K562 (cell line): Measurements from ENCODE around the gene GABRB2. TPM values are rescaled to one million over a fixed set of nuclear protein-coding genes. Genes with fewer than 3 reads are reported as not detected.

Experiments
- ATAC-seq: fragments of 200-7000 bp; cut with Tn5 transposase; 3 replicates; pipeline ENCODE4 v1.9.1; 2020; ENCODE audit warnings: moderate library complexity
- BruUV-seq: library from RNA; stranded (reverse); fragments of 400-500 nt; replicated peaks from 2 replicates; lab custom pipeline; 2021; lab: Mats Ljungman, UMichigan
- CTCF ChIA-PET: fragments of 300-600 bp; formaldehyde crosslinking; extraction: SDS; loops from one replicate; lab custom pipeline; 2021; ENCODE audit warnings: low intra/inter-chr PET ratio; lab: Yijun Ruan, JAX
- POLR2A ChIA-PET: fragments of 300-600, 350-650 bp; sonication (Branson Sonifier 250); formaldehyde crosslinking; extraction: SDS; loops from one replicate; lab custom pipeline; 2021; ENCODE audit warnings: antibody characterized with exemption, inconsistent platforms; lab: Yijun Ruan, JAX
- DNase-seq, 4 experiments: peaks; one replicate each; pipeline versions ENCODE4 v3.0.0 to v3.0.0-alpha.2; 2011 to 2018; ENCODE audit warnings: low spot score in 3 of 4, mixed read lengths in 3 of 4; ENCODE audit errors: extremely low read depth in 1 of 4
- FAIRE-seq: peaks from 2 replicates; lab custom pipeline; 2011; peaks lifted over from hg19 to GRCh38; lab: Jason Lieb, UNC
- H2AFZ ChIP-seq: 2 replicates; pipeline ENCODE4 v1.6.0; 2011; ENCODE audit warnings: low read depth, low read length, control low read depth, inconsistent platforms
- H3K27ac ChIP-seq: fragments of 200-600 bp; 3 replicates; pipeline ENCODE4 v1.8.0; 2011; ENCODE audit warnings: low read depth, mild to moderate bottlenecking, control low read depth, inconsistent platforms, low read length, moderate library complexity, mixed read lengths; ENCODE audit errors: extremely low read depth
- H3K27me3 ChIP-seq, 2 experiments: fragments of 300-600 bp in 1 of 2; 2 replicates in 1 of 2; 3 replicates in 1 of 2; pipeline versions ENCODE4 v1.6.0 to v1.8.0; 2011; ENCODE audit warnings: inconsistent platforms in 2 of 2, low read length in 2 of 2, mild to moderate bottlenecking in 1 of 2, mixed read lengths in 1 of 2, moderate library complexity in 1 of 2; ENCODE audit not compliant: control insufficient read depth in 2 of 2, insufficient read depth in 2 of 2
- H3K36me3 ChIP-seq: fragments of 300-600 bp; 3 replicates; pipeline ENCODE4 v1.8.0; 2011; ENCODE audit warnings: mild to moderate bottlenecking, low read length, inconsistent platforms; ENCODE audit not compliant: control insufficient read depth, insufficient read depth
- H3K4me1 ChIP-seq, 2 experiments: fragments of 200-600 bp in 1 of 2; replicated peaks in 1 of 2; 2 replicates in 1 of 2; 3 replicates in 1 of 2; pipeline versions ENCODE4 v1.5.1 to v1.8.0; 2011; ENCODE audit warnings: inconsistent platforms in 2 of 2, low read length in 2 of 2, mild to moderate bottlenecking in 1 of 2, mixed read lengths in 1 of 2, moderate library complexity in 1 of 2; ENCODE audit not compliant: control insufficient read depth in 2 of 2, insufficient read depth in 2 of 2
- H3K4me2 ChIP-seq: 2 replicates; pipeline ENCODE4 v1.6.1; 2011; ENCODE audit warnings: low read length, control low read depth, inconsistent platforms, mixed read lengths; ENCODE audit not compliant: insufficient read depth
- H3K4me3 ChIP-seq: fragments of 200-600 bp; sonication (generic), shearing (Covaris generic); 2 replicates; pipeline ENCODE4 v1.5.1; 2016; ENCODE audit warnings: control low read depth, inconsistent platforms
- H3K79me2 ChIP-seq: fragments of 200-600 bp; 3 replicates; pipeline ENCODE4 v1.8.0; 2011; ENCODE audit warnings: low read length, inconsistent platforms; ENCODE audit not compliant: control insufficient read depth, insufficient read depth
- H3K9ac ChIP-seq, 2 experiments: 2 replicates each; pipeline versions ENCODE4 v1.6.0 to v1.6.1; 2011; ENCODE audit warnings: low read depth in 2 of 2, low read length in 2 of 2, control low read depth in 1 of 2, inconsistent platforms in 1 of 2, mild to moderate bottlenecking in 1 of 2, mixed read lengths in 1 of 2; ENCODE audit not compliant: insufficient read depth in 1 of 2
- H3K9me1 ChIP-seq: one replicate; pipeline ENCODE4 v1.6.0; 2011; ENCODE audit warnings: inconsistent platforms, mild to moderate bottlenecking, low read length, moderate library complexity; ENCODE audit not compliant: control insufficient read depth, insufficient read depth
- H3K9me3 ChIP-seq: replicated peaks from 2 replicates; pipeline ENCODE4 v1.5.1; 2011; ENCODE audit warnings: low read depth, low read length, inconsistent platforms; ENCODE audit not compliant: control insufficient read depth, insufficient read depth
- H4K20me1 ChIP-seq: replicated peaks from 2 replicates; pipeline ENCODE4 v1.6.1; 2011; ENCODE audit warnings: low read length, inconsistent platforms, mixed read lengths; ENCODE audit not compliant: control insufficient read depth, insufficient read depth
- C11orf30 ChIP-seq: fragments of 450-650 bp; IDR thresholded peaks from 2 replicates; pipeline ENCODE4 v1.6.1; 2016; ENCODE audit warnings: low read depth, mild to moderate bottlenecking
- ELK1 ChIP-seq: sonication (generic); formaldehyde crosslinking; IDR thresholded peaks from 2 replicates; pipeline ENCODE4 v1.8.1; 2022; ENCODE audit warnings: missing genetic modification reagents
- EZH2 ChIP-seq: IDR thresholded peaks from 2 replicates; pipeline ENCODE4 v1.6.1; 2012; ENCODE audit warnings: low read depth, mild to moderate bottlenecking, inconsistent platforms, low read length, borderline replicate concordance
- GATAD2A ChIP-seq: fragments of 450-650 bp; IDR thresholded peaks from 2 replicates; pipeline ENCODE4 v1.6.1; 2017
- KDM4B ChIP-seq, 2 experiments: fragments of 450-650 bp in 1 of 2; sonication (generic) in 1 of 2; IDR thresholded peaks; 2 replicates each; pipeline ENCODE4 v1.6.1; 2016 to 2017; ENCODE audit warnings: borderline replicate concordance in 2 of 2, antibody characterized with exemption in 1 of 2, low read depth in 1 of 2, mild to moderate bottlenecking in 1 of 2
- LARP7 ChIP-seq: fragments of 450-650 bp; IDR thresholded peaks from 2 replicates; pipeline ENCODE4 v1.6.1; 2016
- POLR3A ChIP-seq: IDR thresholded peaks from 2 replicates; pipeline ENCODE4 v1.6.1; 2011; ENCODE audit warnings: borderline replicate concordance, mild to moderate bottlenecking, moderate library complexity; ENCODE audit not compliant: insufficient read length, insufficient read depth; ENCODE audit errors: extremely low read depth
- PURB ChIP-seq: sonication (generic); formaldehyde crosslinking; IDR thresholded peaks from 2 replicates; pipeline ENCODE4 v1.9.0; 2021; ENCODE audit warnings: low read depth, mild to moderate bottlenecking, missing genetic modification reagents
- WHSC1 ChIP-seq: IDR thresholded peaks from one replicate; pipeline ENCODE4 v1.6.1; 2012; ENCODE audit warnings: low read length, control low read depth, inconsistent platforms
- ZNF12 ChIP-seq: sonication (generic); formaldehyde crosslinking; IDR thresholded peaks from 2 replicates; pipeline ENCODE4 v1.4.0; 2020; ENCODE audit warnings: mild to moderate bottlenecking, missing genetic modification reagents
- ZNF311 ChIP-seq: fragments of 250-450 bp; sonication (Bioruptor Pico); IDR thresholded peaks from 2 replicates; pipeline ENCODE4 v1.4.0; 2020; ENCODE audit warnings: mild to moderate bottlenecking, moderate library complexity
- ZNF655 ChIP-seq: fragments of 250-450 bp; sonication (Bioruptor Pico); IDR thresholded peaks from 2 replicates; pipeline ENCODE4 v1.5.0; 2021
- ZNF76 ChIP-seq: fragments of 250-450 bp; sonication (Bioruptor Pico); IDR thresholded peaks from 2 replicates; pipeline ENCODE4 v1.4.0; 2020; ENCODE audit warnings: mild to moderate bottlenecking, moderate library complexity, borderline replicate concordance
- WGBS: fragments of 100-300 bp; shearing (Covaris generic); methylation state at CpG from one replicate; pipeline ENCODE4 v1.1.6; 2016; ENCODE audit warnings: low coverage, mixed read lengths; ENCODE audit not compliant: insufficient coverage; ENCODE audit errors: missing lambda C conversion rate; 5-methylcytosine and 5-hydroxymethylcytosine counted together
- in situ Hi-C: fragments of 300-500 bp; cut with MboI; formaldehyde crosslinking; loops from 4 replicates; pipeline ENCODE4 v1.15.0; 2018; ENCODE audit warnings: inconsistent platforms, mixed read lengths
- intact Hi-C: fragments of 100-400 bp; cut with micrococcal nuclease; formaldehyde crosslinking; loops from 2 replicates; pipeline ENCODE4 v1.14.2; 2022
- polyA plus RNA-seq, 8 experiments: library from polyadenylated mRNA; depleted of rRNA in 4 of 8; stranded (reverse) in 5 of 8; unstranded in 3 of 8; fragments of >200 nt; fragmentation: Nextera tagmentation in 2 of 8; fragmentation: Illumina TruSeq in 1 of 8; extraction: Ambion mirVana in 2 of 8; extraction: Trizol in 1 of 8; gene quantifications; 2 replicates each; pipeline versions ENCODE4 v1.2.1 to v1.2.3, GENCODE V29; 2011 to 2014; ENCODE audit warnings: inconsistent platforms in 1 of 8, missing spikeins in 1 of 8
- total RNA-seq, 7 experiments: library from RNA; depleted of rRNA in 6 of 7; stranded (reverse); fragments of >200 nt in 6 of 7; fragmentation: Illumina TruSeq in 2 of 7; extraction: Trizol in 2 of 7; gene quantifications; 2 replicates each; pipeline versions ENCODE4 v1.2.1 to v1.2.3, GENCODE V29; 2011 to 2021; ENCODE audit warnings: low replicate concordance in 1 of 7

GABRB2 gene
- total and polyA plus RNA-seq, 9 of the 15 experiments (the other 6 are each of a cell fraction or from before 2014, with no cell fraction given) = not detected

- FAIRE-seq = no peak
- BruUV-seq = no TSS peak
- POLR2A ChIA-PET = no interaction called here
Observed at GRCh38 chr5:161467703-161468102, 78.8 kb downstream of the GABRB2 start.

GRCh38 chr5:161460741-161461140 is 85.8 kb downstream of the GABRB2 start:
- TF ChIP-seq EZH2 (no peak), PURB (CRISPR knock-in tag) (no peak), C11orf30 (no peak), ZNF76 (CRISPR knock-in tag) (no peak), ZNF311 (CRISPR knock-in tag) (no peak), WHSC1 (no peak), LARP7 (no peak), POLR3A (no peak), ZNF655 (CRISPR knock-in tag) (no peak), ZNF12 (CRISPR knock-in tag) (no peak), KDM4B (IDR thresholded peaks at IDR 0.05; ENCODE audit: borderline replicate concordance in 2 of 2, low read depth in 1 of 2) (no peak), ELK1 (CRISPR knock-in tag) (no peak)

More at GRCh38 chr5:161467703-161468102, 78.8 kb downstream of the GABRB2 start:
- Histone ChIP-seq H3K27ac (no peak overlapping the region), H3K4me3 (no peak overlapping the region), H3K9me1 (no peaks in the 10 kb centered on the region), H3K4me1 (no peaks in the 10 kb centered on the region), H3K4me2 (no peak overlapping the region), H3K79me2 (no peaks in the 10 kb centered on the region), H3K36me3 (no peaks in the 10 kb centered on the region), H3K9me3 (no peaks in the 10 kb centered on the region; the same call in 1 of the 2 replicates), H4K20me1 (no peaks in the 10 kb centered on the region), H3K9ac (no peak overlapping the region), H2AFZ (no peak overlapping the region), H3K27me3 (no peaks in the 10 kb centered on the region)
- WGBS = 0% methylated on average over 1 of the region's 1 CpG
- ATAC-seq = no peak
- TF ChIP-seq GATAD2A = no peak
- no peak for DNase-seq
- intact Hi-C loops = no loop called here
- in situ Hi-C loops = no loop called here
- CTCF ChIA-PET = no interaction called here

More at GRCh38 chr5:161460741-161461140, 85.8 kb downstream of the GABRB2 start:
- H3K4me2 ChIP-seq = no peak overlapping the region
- POLR2A ChIA-PET = no interaction called here
- H3K9me1 ChIP-seq = no peaks in the 10 kb centered on the region
- ATAC-seq (no peak), DNase-seq (no peak), FAIRE-seq (no peak)
- no peak overlapping the region for H3K27ac ChIP-seq
- no peaks in the 10 kb centered on the region for H3K79me2 ChIP-seq
- no TSS peak for BruUV-seq
- no peaks in the 10 kb centered on the region for H3K27me3 ChIP-seq
- no peak overlapping the region for H3K9ac ChIP-seq
- intact Hi-C loops = no loop called here
- CTCF ChIA-PET = no interaction called here
- H3K36me3 ChIP-seq = no peaks in the 10 kb centered on the region
- in situ Hi-C loops = no loop called here
- H3K9me3 ChIP-seq = no peaks in the 10 kb centered on the region
- no peaks in the 10 kb centered on the region for H3K4me1 ChIP-seq
- no peaks in the 10 kb centered on the region for H4K20me1 ChIP-seq
- H3K4me3 ChIP-seq = no peak overlapping the region
- no peak overlapping the region for H2AFZ ChIP-seq
- WGBS = 7% methylated on average over 1 of the region's 1 CpG
